ENCODE data around the gene DUSP10.

DNA sequence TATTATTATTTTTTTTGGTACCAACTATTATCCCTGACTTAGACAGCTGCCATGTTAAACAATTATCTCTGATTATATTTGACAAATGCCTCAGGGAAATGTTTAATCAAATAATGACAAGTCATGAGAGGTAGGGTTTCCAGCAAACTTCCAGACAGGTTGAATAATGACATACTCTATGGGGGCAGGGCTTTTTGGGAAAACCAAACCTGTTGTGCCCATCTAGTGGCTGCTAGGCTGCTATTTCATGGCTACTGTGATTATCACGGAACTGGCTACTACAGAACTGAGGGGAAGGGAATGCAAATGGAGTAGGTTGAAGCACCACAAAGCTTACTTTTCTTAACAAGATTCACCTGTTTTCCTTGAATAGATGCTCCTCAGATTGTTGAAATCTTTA lies 77.6 kb downstream of the DUSP10 start:
- TF ChIP-seq, protein P1, sequence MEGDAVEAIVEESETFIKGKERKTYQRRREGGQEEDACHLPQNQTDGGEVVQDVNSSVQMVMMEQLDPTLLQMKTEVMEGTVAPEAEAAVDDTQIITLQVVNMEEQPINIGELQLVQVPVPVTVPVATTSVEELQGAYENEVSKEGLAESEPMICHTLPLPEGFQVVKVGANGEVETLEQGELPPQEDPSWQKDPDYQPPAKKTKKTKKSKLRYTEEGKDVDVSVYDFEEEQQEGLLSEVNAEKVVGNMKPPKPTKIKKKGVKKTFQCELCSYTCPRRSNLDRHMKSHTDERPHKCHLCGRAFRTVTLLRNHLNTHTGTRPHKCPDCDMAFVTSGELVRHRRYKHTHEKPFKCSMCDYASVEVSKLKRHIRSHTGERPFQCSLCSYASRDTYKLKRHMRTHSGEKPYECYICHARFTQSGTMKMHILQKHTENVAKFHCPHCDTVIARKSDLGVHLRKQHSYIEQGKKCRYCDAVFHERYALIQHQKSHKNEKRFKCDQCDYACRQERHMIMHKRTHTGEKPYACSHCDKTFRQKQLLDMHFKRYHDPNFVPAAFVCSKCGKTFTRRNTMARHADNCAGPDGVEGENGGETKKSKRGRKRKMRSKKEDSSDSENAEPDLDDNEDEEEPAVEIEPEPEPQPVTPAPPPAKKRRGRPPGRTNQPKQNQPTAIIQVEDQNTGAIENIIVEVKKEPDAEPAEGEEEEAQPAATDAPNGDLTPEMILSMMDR (IDR thresholded peaks at IDR 0.05) = no peak
- no peak for TF ChIP-seq ZFX (IDR thresholded peaks at IDR 0.05; ENCODE audit: borderline replicate concordance)
